SK-N-SH treated with all-trans-retinoic acid at 6 μM for 48 hours (cell line): ENCODE results near the gene TACR2.

ENCODE experiments used
- ARNTL ChIP-seq: fragments of 450-650 bp; formaldehyde crosslinking; IDR thresholded peaks from 2 replicates; pipeline ENCODE4 v1.5.0; 2020; ENCODE audit warnings: low read depth, mild to moderate bottlenecking, moderate library complexity, borderline replicate concordance
- CREB5 ChIP-seq: fragments of 250-450 bp; sonication (Bioruptor Pico); IDR thresholded peaks from 2 replicates; pipeline ENCODE4 v1.5.1; 2020; ENCODE audit warnings: low read depth, mild to moderate bottlenecking, moderate library complexity
- ISL1 ChIP-seq: fragments of 250-450 bp; sonication (Bioruptor Pico); IDR thresholded peaks from 2 replicates; pipeline ENCODE4 v2.1.2; 2022; ENCODE audit warnings: mild to moderate bottlenecking, moderate library complexity
- RARB ChIP-seq: fragments of 250-450 bp; sonication (Bioruptor Pico); IDR thresholded peaks from 2 replicates; pipeline ENCODE4 v1.8.0; 2021; ENCODE audit warnings: mild to moderate bottlenecking, moderate library complexity
- TCF4 ChIP-seq: fragments of 250-450 bp; sonication (Bioruptor Pico); IDR thresholded peaks from 2 replicates; pipeline ENCODE4 v1.8.0; 2021; ENCODE audit warnings: mild to moderate bottlenecking, moderate library complexity, borderline replicate concordance
- TSHZ2 ChIP-seq: fragments of 250-450 bp; sonication (Bioruptor Pico); IDR thresholded peaks from 2 replicates; pipeline ENCODE4 v1.5.0; 2020; ENCODE audit warnings: mild to moderate bottlenecking, moderate library complexity
- ZC3H10 ChIP-seq: fragments of 250-450 bp; sonication (Bioruptor Pico); IDR thresholded peaks from 2 replicates; pipeline ENCODE4 v1.5.1; 2021; ENCODE audit warnings: mild to moderate bottlenecking, moderate library complexity
- ZFP30 ChIP-seq: fragments of 450-650 bp; formaldehyde crosslinking; IDR thresholded peaks from 2 replicates; pipeline ENCODE4 v1.5.0; 2022; ENCODE audit warnings: mild to moderate bottlenecking, moderate library complexity
- ZNF565 ChIP-seq: fragments of 450-650 bp; formaldehyde crosslinking; conservative IDR thresholded peaks from 2 replicates; pipeline ENCODE4 v1.5.0; 2020; ENCODE audit warnings: low read depth, mild to moderate bottlenecking, moderate library complexity
- ZNF8 ChIP-seq: fragments of 450-650 bp; formaldehyde crosslinking; IDR thresholded peaks from 2 replicates; pipeline ENCODE4 v1.5.0; 2020; ENCODE audit warnings: mild to moderate bottlenecking, moderate library complexity
- TF ChIP-seq, protein P1 (sequence below): fragments of 250-450 bp; sonication (Bioruptor Pico); IDR thresholded peaks from 2 replicates; pipeline ENCODE4 v1.5.1; 2021; ENCODE audit warnings: mild to moderate bottlenecking, moderate library complexity
- TF ChIP-seq, protein P2 (sequence below): fragments of 250-450 bp; sonication (Bioruptor Pico); IDR thresholded peaks from 2 replicates; pipeline ENCODE4 v1.8.0; 2020; ENCODE audit warnings: mild to moderate bottlenecking, moderate library complexity, borderline replicate concordance

- TF ChIP-seq ARNTL (CRISPR knock-in tag), result no peak
- TF ChIP-seq TSHZ2 (CRISPR knock-in tag), result no peak
- TF ChIP-seq RARB, result no peak
- TF ChIP-seq TCF4 (CRISPR knock-in tag), result no peak
- TF ChIP-seq CREB5 (CRISPR knock-in tag), result no peak
- no peak for TF ChIP-seq ZFP30 (CRISPR knock-in tag)
- TF ChIP-seq ISL1, result no peak
- TF ChIP-seq ZNF565, result no peak
- no peak for TF ChIP-seq ZNF8 (CRISPR knock-in tag)
- TF ChIP-seq ZC3H10 (CRISPR knock-in tag), result no peak
- TF ChIP-seq, protein P1, sequence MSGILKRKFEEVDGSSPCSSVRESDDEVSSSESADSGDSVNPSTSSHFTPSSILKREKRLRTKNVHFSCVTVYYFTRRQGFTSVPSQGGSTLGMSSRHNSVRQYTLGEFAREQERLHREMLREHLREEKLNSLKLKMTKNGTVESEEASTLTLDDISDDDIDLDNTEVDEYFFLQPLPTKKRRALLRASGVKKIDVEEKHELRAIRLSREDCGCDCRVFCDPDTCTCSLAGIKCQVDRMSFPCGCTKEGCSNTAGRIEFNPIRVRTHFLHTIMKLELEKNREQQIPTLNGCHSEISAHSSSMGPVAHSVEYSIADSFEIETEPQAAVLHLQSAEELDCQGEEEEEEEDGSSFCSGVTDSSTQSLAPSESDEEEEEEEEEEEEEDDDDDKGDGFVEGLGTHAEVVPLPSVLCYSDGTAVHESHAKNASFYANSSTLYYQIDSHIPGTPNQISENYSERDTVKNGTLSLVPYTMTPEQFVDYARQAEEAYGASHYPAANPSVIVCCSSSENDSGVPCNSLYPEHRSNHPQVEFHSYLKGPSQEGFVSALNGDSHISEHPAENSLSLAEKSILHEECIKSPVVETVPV (CRISPR knock-in tag), result no peak
- TF ChIP-seq, protein P2, sequence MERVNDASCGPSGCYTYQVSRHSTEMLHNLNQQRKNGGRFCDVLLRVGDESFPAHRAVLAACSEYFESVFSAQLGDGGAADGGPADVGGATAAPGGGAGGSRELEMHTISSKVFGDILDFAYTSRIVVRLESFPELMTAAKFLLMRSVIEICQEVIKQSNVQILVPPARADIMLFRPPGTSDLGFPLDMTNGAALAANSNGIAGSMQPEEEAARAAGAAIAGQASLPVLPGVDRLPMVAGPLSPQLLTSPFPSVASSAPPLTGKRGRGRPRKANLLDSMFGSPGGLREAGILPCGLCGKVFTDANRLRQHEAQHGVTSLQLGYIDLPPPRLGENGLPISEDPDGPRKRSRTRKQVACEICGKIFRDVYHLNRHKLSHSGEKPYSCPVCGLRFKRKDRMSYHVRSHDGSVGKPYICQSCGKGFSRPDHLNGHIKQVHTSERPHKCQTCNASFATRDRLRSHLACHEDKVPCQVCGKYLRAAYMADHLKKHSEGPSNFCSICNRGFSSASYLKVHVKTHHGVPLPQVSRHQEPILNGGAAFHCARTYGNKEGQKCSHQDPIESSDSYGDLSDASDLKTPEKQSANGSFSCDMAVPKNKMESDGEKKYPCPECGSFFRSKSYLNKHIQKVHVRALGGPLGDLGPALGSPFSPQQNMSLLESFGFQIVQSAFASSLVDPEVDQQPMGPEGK (CRISPR knock-in tag), result no peak
These were observed 60.5 kb downstream of the TACR2 start for GRCh38 chr10:69356187-69356586.
